Activated B cell treated with CpG ODN at 0.5 μM for 24 hours (primary cell): ENCODE data around the gene MRM2. TPM values are rescaled to one million over a fixed set of nuclear protein-coding genes. Genes with fewer than 3 reads are reported as not detected.
A peak's percentile ranks its signal among the peaks of the same experiment; 100 is the strongest.

Experiments used
- ATAC-seq: fragments of 200-7000 bp; cut with Tn5 transposase; one replicate; pipeline ENCODE4 v1.10.0; 2021; ENCODE audit warnings: low read depth, mild to moderate bottlenecking, moderate library complexity
- CTCF ChIA-PET: fragments of 350-600 bp; sonication (Branson Sonifier 250); formaldehyde crosslinking; loops from one replicate; lab custom pipeline; 2021; ENCODE audit warnings: antibody characterized with exemption; lab: Charles Lee
- POLR2A ChIA-PET: fragments of 350-600 bp; sonication (Branson Sonifier 250); formaldehyde crosslinking; loops from one replicate; lab custom pipeline; 2021; ENCODE audit warnings: antibody characterized with exemption; lab: Charles Lee
- DNase-seq: peaks from one replicate; pipeline ENCODE4 v3.0.0; 2022
- H3K27ac Mint-ChIP-seq: one replicate; pipeline ENCODE4 v1.8.0; 2020; ENCODE audit warnings: mixed read lengths
- H3K27me3 Mint-ChIP-seq: one replicate; pipeline ENCODE4 v1.8.0; 2021; ENCODE audit warnings: mixed read lengths
- H3K36me3 Mint-ChIP-seq: one replicate; pipeline ENCODE4 v1.8.0; 2021; ENCODE audit warnings: low read depth, mixed read lengths
- H3K4me1 Mint-ChIP-seq: one replicate; pipeline ENCODE4 v1.8.0; 2021; ENCODE audit warnings: mixed read lengths
- H3K4me3 Mint-ChIP-seq: one replicate; pipeline ENCODE4 v1.8.0; 2020; ENCODE audit warnings: mild to moderate bottlenecking, mixed read lengths
- H3K9me3 Mint-ChIP-seq: one replicate; pipeline ENCODE4 v1.8.0; 2020; ENCODE audit warnings: mixed read lengths
- intact Hi-C: fragments of 100-400 bp; cut with micrococcal nuclease; formaldehyde crosslinking; loops from one replicate; pipeline ENCODE4 v1.15.1; 2024
- total RNA-seq: library from RNA; stranded (reverse); gene quantifications from 2 replicates; pipeline ENCODE4 v1.2.3, GENCODE V29; 2022
- TF ChIP-seq, protein P1 (sequence below): fragments of 200-600 bp; IDR thresholded peaks from one replicate; pipeline ENCODE4 v1.8.0; 2022; ENCODE audit warnings: antibody characterized with exemption, mild to moderate bottlenecking

The MRM2 gene
- total RNA-seq, 1 donor from 2014 or later: 35.3 TPM

DNA sequence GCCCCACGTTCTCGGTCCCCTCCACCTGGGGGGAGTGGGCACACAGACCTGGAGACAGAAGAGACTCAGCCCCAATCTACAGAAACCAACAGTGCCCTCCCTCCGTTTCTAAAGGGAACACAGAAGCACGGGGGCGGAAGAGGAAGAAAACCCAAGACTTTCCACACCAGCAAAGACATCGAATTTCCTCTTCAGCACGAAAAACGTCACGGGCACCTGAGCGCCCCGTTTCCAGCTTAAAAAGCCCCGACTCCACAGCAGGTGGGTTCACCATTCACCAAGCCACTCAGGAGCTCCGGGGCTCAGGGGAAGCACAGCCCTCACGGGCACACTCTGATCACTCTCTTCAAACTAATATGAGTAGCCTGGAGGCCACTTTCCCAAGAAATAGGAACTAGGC is 19.6 kb upstream of the MRM2 start:
- Mint-ChIP-seq H3K4me1 (peaks cover 47% of the 10 kb centered on the region), H3K36me3 (peaks cover 76% of the 10 kb centered on the region), H3K27me3 (no peaks in the 10 kb centered on the region), H3K9me3 (no peaks in the 10 kb centered on the region), H3K27ac (peak overlapping the region; percentile 92), H3K4me3 (peak overlapping the region; percentile 76)
- DNase-seq (peak; percentile 58), ATAC-seq (peak; percentile 71)
- intact Hi-C loops: loop anchor here (1.0 kb wide), 6 partner anchors 19 to 53 kb away; partner anchors contain the start of genes MAD1L1, MRM2, NUDT1 and SNX8
- CTCF ChIA-PET: interaction anchor here (0.6 to 1.7 kb wide), 6 partner anchors 13 to 190 kb away, joined by 3 to 10 read pairs (median 4); no protein-coding TSS in a partner anchor
- TF ChIP-seq, protein P1, sequence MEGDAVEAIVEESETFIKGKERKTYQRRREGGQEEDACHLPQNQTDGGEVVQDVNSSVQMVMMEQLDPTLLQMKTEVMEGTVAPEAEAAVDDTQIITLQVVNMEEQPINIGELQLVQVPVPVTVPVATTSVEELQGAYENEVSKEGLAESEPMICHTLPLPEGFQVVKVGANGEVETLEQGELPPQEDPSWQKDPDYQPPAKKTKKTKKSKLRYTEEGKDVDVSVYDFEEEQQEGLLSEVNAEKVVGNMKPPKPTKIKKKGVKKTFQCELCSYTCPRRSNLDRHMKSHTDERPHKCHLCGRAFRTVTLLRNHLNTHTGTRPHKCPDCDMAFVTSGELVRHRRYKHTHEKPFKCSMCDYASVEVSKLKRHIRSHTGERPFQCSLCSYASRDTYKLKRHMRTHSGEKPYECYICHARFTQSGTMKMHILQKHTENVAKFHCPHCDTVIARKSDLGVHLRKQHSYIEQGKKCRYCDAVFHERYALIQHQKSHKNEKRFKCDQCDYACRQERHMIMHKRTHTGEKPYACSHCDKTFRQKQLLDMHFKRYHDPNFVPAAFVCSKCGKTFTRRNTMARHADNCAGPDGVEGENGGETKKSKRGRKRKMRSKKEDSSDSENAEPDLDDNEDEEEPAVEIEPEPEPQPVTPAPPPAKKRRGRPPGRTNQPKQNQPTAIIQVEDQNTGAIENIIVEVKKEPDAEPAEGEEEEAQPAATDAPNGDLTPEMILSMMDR: no peak
- POLR2A ChIA-PET: interaction anchor here (0.6 to 4.8 kb wide), 11 partner anchors 14 to 94 kb away, joined by 3 to 43 read pairs (median 11); partner anchors contain the start of genes EIF3B, MAD1L1, MRM2 and NUDT1

DNA sequence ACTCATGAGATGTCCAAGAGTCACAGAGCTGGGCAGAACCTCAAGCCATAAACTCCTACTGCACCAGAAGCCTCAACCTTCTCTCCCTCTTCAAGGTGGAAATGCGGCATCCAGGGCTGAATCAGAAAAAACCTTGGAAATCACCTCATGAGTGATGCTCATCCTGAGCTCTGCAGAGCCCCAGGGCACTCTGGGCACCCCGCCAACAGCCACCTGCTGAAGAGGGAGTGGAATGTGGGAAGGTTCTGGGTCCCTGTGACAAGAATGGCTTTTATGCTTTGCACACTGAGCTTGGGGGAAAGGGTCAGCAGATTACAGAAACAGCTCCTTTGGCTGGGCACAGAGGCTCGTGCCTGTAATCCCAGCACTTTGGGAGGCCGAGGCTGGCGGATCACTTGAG is 18.8 kb upstream of the MRM2 start:
- CTCF ChIA-PET: interaction anchor here (1.0 to 1.6 kb wide), 3 partner anchors 11 to 99 kb away, joined by 3 to 8 read pairs (median 3); no protein-coding TSS in a partner anchor
- TF ChIP-seq, protein P1: no peak
- DNase-seq: no peak
- Mint-ChIP-seq H3K27ac (peak overlapping the region; percentile 92), H3K27me3 (no peaks in the 10 kb centered on the region), H3K9me3 (no peaks in the 10 kb centered on the region), H3K4me1 (peaks cover 52% of the 10 kb centered on the region), H3K4me3 (no peak overlapping the region), H3K36me3 (peaks cover 80% of the 10 kb centered on the region)
- ATAC-seq: no peak
- intact Hi-C loops: loop anchor here (1.0 kb wide), 6 partner anchors 19 to 53 kb away; partner anchors contain the start of genes MAD1L1, MRM2, NUDT1 and SNX8
- POLR2A ChIA-PET: interaction anchor here (0.5 to 4.8 kb wide), 10 partner anchors 18 to 93 kb away, joined by 3 to 43 read pairs (median 15); partner anchors contain the start of genes EIF3B, MAD1L1, MRM2 and NUDT1

DNA sequence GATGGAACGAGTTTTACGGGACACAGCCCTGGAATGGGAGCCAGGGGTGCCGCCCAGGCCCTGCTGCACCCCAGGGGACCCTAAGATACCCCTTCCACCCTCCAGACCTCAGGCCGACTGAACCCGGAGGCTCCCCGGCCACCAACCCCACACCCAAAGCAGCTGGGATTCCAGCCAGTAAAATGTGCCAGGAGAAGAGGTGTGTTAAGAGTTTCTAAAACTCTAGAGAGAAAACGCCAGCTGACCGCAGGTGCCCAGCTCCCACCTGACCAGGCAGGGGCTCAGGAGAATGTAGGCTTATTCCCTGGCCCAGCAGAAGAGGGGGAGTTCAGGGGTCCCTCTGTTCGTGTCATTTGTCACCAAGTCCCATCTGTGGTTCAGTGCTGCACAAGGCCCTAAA is 17.5 kb upstream of the MRM2 start:
- ChIA-PET CTCF (interaction anchor here (0.7 to 1.0 kb wide), 4 partner anchors 10 to 89 kb away, joined by 3 to 6 read pairs (median 4); no protein-coding TSS in a partner anchor), POLR2A (interaction anchor here (0.6 to 4.8 kb wide), 11 partner anchors 17 to 133 kb away, joined by 3 to 43 read pairs (median 11); partner anchors contain the start of genes EIF3B, MAD1L1, MRM2 and NUDT1)
- peaks cover 81% of the 10 kb centered on the region for H3K36me3 Mint-ChIP-seq
- no peaks in the 10 kb centered on the region for H3K27me3 Mint-ChIP-seq
- H3K9me3 Mint-ChIP-seq: no peaks in the 10 kb centered on the region
- DNase-seq: no peak
- H3K4me3 Mint-ChIP-seq: peak overlapping the region; percentile 55
- peak overlapping the region; percentile 89 for H3K27ac Mint-ChIP-seq
- no peak for ATAC-seq
- intact Hi-C loops: loop anchor here (1.0 kb wide), 1 partner anchor 10 kb away; no protein-coding TSS in a partner anchor
- peaks cover 56% of the 10 kb centered on the region for H3K4me1 Mint-ChIP-seq
- TF ChIP-seq, protein P1: no peak

DNA sequence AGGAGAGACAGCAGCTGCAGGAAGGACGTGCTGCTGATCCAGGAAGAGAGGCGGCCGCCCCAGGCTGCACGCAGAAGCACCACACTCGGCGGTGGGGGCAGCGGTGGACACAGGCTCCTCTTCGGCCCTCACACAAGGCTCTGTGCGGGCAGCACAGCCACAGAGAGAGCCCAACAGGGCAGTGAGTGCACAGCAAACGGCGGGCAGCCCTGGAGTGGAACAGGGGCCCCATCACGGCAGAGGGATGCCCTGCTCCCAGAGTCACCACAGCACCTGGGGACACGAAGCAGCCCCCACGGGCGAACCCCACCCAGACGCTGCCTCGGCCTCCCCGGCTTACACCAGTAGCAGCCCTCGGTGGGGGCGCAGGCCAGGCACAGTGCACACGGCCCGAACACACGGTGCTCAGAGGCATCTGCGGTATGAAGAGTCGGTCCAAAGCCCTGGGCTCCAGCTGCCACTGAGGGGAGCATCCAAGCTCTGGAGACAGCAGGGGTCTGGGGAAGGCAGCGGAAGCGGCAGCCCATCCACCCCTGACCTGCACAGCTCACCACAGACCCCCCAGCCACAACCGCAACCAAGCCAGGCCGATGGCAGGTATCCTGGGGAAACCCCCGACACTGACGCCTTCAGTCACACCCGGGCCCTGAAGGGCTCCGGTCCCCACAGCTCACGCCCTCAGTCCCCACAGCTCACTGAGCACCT is 16.8 kb upstream of the MRM2 start:
- Mint-ChIP-seq H3K27me3 (no peaks in the 10 kb centered on the region), H3K36me3 (peaks cover 81% of the 10 kb centered on the region), H3K4me1 (peaks cover 54% of the 10 kb centered on the region), H3K4me3 (peak overlapping the region; percentile 55), H3K9me3 (no peaks in the 10 kb centered on the region), H3K27ac (peak overlapping the region; percentile 89)
- POLR2A ChIA-PET: interaction anchor here (0.7 to 4.8 kb wide), 9 partner anchors 16 to 95 kb away, joined by 3 to 43 read pairs (median 9); partner anchors contain the start of genes EIF3B, MAD1L1, MRM2 and NUDT1
- ATAC-seq (peak; percentile 74), DNase-seq (peak; percentile 58)
- intact Hi-C loops: loop anchor here (1.0 kb wide), 1 partner anchor 10 kb away; no protein-coding TSS in a partner anchor
- TF ChIP-seq, protein P1: no peak
- CTCF ChIA-PET: interaction anchor here (0.7 to 1.0 kb wide), 4 partner anchors 10 to 89 kb away, joined by 3 to 6 read pairs (median 4); no protein-coding TSS in a partner anchor
